Activated CD4-positive, alpha-beta T cell treated with anti-CD3 and anti-CD28 coated beads, Interleukin-2, amount 50 U/mL, for 4 hours (primary cell): Measurements from ENCODE around the gene LRRC9.
"Not testable (repeated sequence)": the region's sequence is repeated elsewhere in the genome, so short reads cannot be mapped to it uniquely, and the experiment has no call there.

ENCODE experiments used
- DNase-seq, 2 experiments: peaks; one replicate each; pipeline ENCODE4 v3.0.0-alpha.2; 2020

The LRRC9 gene

GRCh38 chr14:60067882-60068281 lies 147.9 kb downstream of the LRRC9 start:
- DNase-seq, result no peak

- DNase-seq, result no peak
Measured at GRCh38 chr14:60079723-60080122, 159.8 kb downstream of the LRRC9 start.

- no peak for DNase-seq
Measured at GRCh38 chr14:60085085-60085484, 165.1 kb downstream of the LRRC9 start.

- DNase-seq, result no peak
Measured at GRCh38 chr14:60085693-60086092, 165.7 kb downstream of the LRRC9 start.

GRCh38 chr14:60087668-60088067 lies 167.7 kb downstream of the LRRC9 start:
- DNase-seq, result no peak

- DNase-seq, result no peak
Measured at GRCh38 chr14:60089221-60089620, 169.3 kb downstream of the LRRC9 start.

- DNase-seq, result peak in 1 of 2 experiments; percentile 1
Measured at GRCh38 chr14:60090864-60091519, 171.0 kb downstream of the LRRC9 start.

- peak; percentile 91 to 92 for DNase-seq
Measured at GRCh38 chr14:60091550-60092525, 171.9 kb downstream of the LRRC9 start, which contains the start of gene PCNX4. Gene PCNX4, plus strand, starts transcription at chr14:60091923. Its CDS starts 15,716 bp downstream, at chr14:60107639.

- peak; percentile 2 to 3 for DNase-seq
Measured at GRCh38 chr14:60092526-60092920, 172.6 kb downstream of the LRRC9 start.

GRCh38 chr14:60093080-60093479 lies 173.1 kb downstream of the LRRC9 start:
- DNase-seq, result no peak

GRCh38 chr14:60093606-60094005 lies 173.7 kb downstream of the LRRC9 start:
- no peak for DNase-seq

GRCh38 chr14:60094306-60094897 lies 174.5 kb downstream of the LRRC9 start:
- no peak for DNase-seq

GRCh38 chr14:60095231-60095630 lies 175.3 kb downstream of the LRRC9 start:
- DNase-seq, result no peak

- DNase-seq, result no peak
Measured at GRCh38 chr14:60095781-60096450, 176.0 kb downstream of the LRRC9 start.

- no peak for DNase-seq
Measured at GRCh38 chr14:60097974-60098373, 178.0 kb downstream of the LRRC9 start.

GRCh38 chr14:60099855-60100254 lies 179.9 kb downstream of the LRRC9 start:
- DNase-seq, result not testable (repeated sequence)

GRCh38 chr14:60101786-60102185 lies 181.8 kb downstream of the LRRC9 start:
- DNase-seq, result no peak

GRCh38 chr14:60102389-60102788 lies 182.4 kb downstream of the LRRC9 start:
- no peak for DNase-seq

GRCh38 chr14:60106339-60106738 lies 186.4 kb downstream of the LRRC9 start:
- DNase-seq, result no peak

- DNase-seq, result no peak
Measured at GRCh38 chr14:60107477-60107876, 187.5 kb downstream of the LRRC9 start.

- DNase-seq, result no peak
Measured at GRCh38 chr14:60111732-60112131, 191.8 kb downstream of the LRRC9 start.
